Osteoblast (primary cell): ENCODE measurements around the gene EXTL1. TPM values are rescaled to one million over a fixed set of nuclear protein-coding genes. Genes with fewer than 3 reads are reported as not detected.

Source experiments
- DNase-seq: peaks from one replicate; pipeline ENCODE4 v3.0.0; 2011; ENCODE audit warnings: low spot score, mixed read lengths; ENCODE audit not compliant: insufficient read length; ENCODE audit errors: missing footprints
- H2AFZ ChIP-seq: 2 replicates; pipeline ENCODE4 v1.6.0; 2011; ENCODE audit warnings: mild to moderate bottlenecking, low read length
- H3K27ac ChIP-seq: 2 replicates; pipeline ENCODE4 v1.5.1; 2011; ENCODE audit warnings: mild to moderate bottlenecking, low read depth, low read length, moderate library complexity
- H3K27me3 ChIP-seq: 2 replicates; pipeline ENCODE4 v1.6.0; 2012; ENCODE audit warnings: mild to moderate bottlenecking, control low read depth, inconsistent platforms, low read length, moderate library complexity; ENCODE audit not compliant: insufficient read depth
- H3K36me3 ChIP-seq: 2 replicates; pipeline ENCODE4 v1.5.1; 2011; ENCODE audit warnings: mild to moderate bottlenecking, low read length, control low read depth, moderate library complexity; ENCODE audit not compliant: insufficient read depth
- H3K4me1 ChIP-seq: 2 replicates; pipeline ENCODE4 v1.5.1; 2011; ENCODE audit warnings: mild to moderate bottlenecking, low read length, control low read depth, moderate library complexity; ENCODE audit not compliant: insufficient read depth
- H3K4me2 ChIP-seq: 2 replicates; pipeline ENCODE4 v1.6.0; 2011; ENCODE audit warnings: mild to moderate bottlenecking, low read length; ENCODE audit not compliant: insufficient read depth
- H3K4me3 ChIP-seq: fragments of 200-600 bp; sonication (generic); 3 replicates; pipeline ENCODE4 v1.5.1; 2012; ENCODE audit warnings: mild to moderate bottlenecking, low read length, inconsistent platforms; ENCODE audit not compliant: insufficient read depth
- H3K79me2 ChIP-seq: 2 replicates; pipeline ENCODE4 v1.6.0; 2012; ENCODE audit warnings: mild to moderate bottlenecking, low read length, control low read depth, inconsistent platforms; ENCODE audit not compliant: insufficient read depth
- H3K9me3 ChIP-seq: 2 replicates; pipeline ENCODE4 v1.5.1; 2011; ENCODE audit warnings: low read depth, low read length, control low read depth
- H4K20me1 ChIP-seq: 2 replicates; pipeline ENCODE4 v1.6.0; 2012; ENCODE audit warnings: mild to moderate bottlenecking, low read length, control low read depth; ENCODE audit not compliant: insufficient read depth
- total RNA-seq: library from RNA; depleted of rRNA; stranded (reverse); fragments of >200 nt; gene quantifications from 2 replicates; pipeline ENCODE4 v1.2.3, GENCODE V29; 2012
- TF ChIP-seq, protein P1 (sequence below): IDR thresholded peaks from 2 replicates; pipeline ENCODE4 v1.5.1; 2011; ENCODE audit warnings: mild to moderate bottlenecking, low read depth, low read length, moderate library complexity; ENCODE audit errors: extremely low read depth

EXTL1 gene
- total RNA-seq, 1 donor, result 1.4 TPM

DNA sequence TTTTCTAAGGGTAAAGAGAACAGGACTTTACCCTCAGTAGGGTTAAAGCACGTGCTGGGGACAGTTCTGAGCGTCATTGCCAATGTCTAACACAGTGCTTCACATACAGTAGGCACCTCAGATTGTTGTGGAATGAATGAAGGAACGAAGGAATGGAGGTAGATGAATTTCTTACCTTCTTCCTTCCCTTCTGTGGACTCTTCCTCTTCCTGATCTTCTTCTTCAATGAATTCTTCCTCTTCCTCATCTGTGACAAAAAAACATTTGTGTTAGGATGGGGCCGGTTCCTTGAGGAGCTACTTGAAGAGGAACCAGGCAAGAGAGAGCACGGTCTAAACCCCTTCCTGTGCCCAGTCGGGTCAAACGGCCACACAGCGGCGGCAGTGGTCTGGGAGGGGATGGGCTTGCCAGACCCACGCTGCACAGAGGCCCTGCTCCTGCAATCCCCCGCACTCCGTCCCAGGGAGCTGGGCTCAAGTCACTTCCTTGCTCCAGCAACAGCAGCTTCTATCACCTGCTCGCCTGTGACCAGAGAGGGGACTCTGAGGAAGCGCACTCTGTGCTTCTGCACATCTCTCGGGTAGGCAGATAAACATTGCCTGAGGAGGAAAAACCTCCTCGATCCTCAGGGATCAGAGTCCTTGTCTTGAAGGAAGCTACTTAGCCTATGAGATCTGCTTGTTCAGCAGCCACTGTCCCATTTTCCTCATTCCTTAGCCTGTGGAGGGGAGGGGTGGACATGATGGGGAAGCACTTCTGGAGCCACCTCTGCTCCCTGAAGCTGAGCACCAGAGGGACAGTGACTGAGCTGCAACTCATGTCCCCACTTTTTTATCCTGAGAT, 32.4 kb downstream of the EXTL1 start:
- Histone ChIP-seq H3K4me1 (no peaks in the 10 kb centered on the region), H3K27ac (no peak overlapping the region), H4K20me1 (no peaks in the 10 kb centered on the region), H3K4me3 (no peak overlapping the region), H3K36me3 (no peaks in the 10 kb centered on the region), H2AFZ (no peak overlapping the region), H3K79me2 (no peaks in the 10 kb centered on the region), H3K4me2 (no peak overlapping the region), H3K9me3 (no peaks in the 10 kb centered on the region), H3K27me3 (peaks cover 50% of the 10 kb centered on the region)
- DNase-seq, result peak; percentile 77
- TF ChIP-seq, protein P1, sequence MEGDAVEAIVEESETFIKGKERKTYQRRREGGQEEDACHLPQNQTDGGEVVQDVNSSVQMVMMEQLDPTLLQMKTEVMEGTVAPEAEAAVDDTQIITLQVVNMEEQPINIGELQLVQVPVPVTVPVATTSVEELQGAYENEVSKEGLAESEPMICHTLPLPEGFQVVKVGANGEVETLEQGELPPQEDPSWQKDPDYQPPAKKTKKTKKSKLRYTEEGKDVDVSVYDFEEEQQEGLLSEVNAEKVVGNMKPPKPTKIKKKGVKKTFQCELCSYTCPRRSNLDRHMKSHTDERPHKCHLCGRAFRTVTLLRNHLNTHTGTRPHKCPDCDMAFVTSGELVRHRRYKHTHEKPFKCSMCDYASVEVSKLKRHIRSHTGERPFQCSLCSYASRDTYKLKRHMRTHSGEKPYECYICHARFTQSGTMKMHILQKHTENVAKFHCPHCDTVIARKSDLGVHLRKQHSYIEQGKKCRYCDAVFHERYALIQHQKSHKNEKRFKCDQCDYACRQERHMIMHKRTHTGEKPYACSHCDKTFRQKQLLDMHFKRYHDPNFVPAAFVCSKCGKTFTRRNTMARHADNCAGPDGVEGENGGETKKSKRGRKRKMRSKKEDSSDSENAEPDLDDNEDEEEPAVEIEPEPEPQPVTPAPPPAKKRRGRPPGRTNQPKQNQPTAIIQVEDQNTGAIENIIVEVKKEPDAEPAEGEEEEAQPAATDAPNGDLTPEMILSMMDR, result no peak

DNA sequence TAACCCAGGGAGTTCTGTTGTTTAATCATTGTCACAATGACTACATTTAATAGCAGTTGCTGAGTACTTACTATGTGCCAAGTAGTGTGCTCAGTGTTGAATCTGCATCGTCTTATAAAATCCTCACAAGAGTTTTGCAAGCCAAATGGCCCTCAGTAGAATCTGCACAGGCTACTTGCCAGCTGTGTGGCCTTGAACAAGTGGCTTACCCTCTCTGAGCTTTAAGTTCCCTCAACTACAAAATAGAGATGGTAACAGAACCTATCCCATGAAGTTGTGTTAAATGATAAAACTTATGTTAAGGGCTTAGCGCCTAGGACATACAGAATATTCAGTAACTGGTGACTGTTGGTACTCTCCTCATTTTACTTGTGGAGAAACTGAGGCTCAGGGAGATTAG, 33.5 kb downstream of the EXTL1 start:
- Histone ChIP-seq H3K9me3 (no peaks in the 10 kb centered on the region), H3K79me2 (no peaks in the 10 kb centered on the region), H3K27me3 (peaks cover 53% of the 10 kb centered on the region), H2AFZ (no peak overlapping the region), H3K27ac (no peak overlapping the region), H4K20me1 (no peaks in the 10 kb centered on the region), H3K36me3 (no peaks in the 10 kb centered on the region), H3K4me1 (no peaks in the 10 kb centered on the region), H3K4me3 (no peak overlapping the region), H3K4me2 (no peak overlapping the region)
- DNase-seq, result no peak
- TF ChIP-seq, protein P1, result no peak

DNA sequence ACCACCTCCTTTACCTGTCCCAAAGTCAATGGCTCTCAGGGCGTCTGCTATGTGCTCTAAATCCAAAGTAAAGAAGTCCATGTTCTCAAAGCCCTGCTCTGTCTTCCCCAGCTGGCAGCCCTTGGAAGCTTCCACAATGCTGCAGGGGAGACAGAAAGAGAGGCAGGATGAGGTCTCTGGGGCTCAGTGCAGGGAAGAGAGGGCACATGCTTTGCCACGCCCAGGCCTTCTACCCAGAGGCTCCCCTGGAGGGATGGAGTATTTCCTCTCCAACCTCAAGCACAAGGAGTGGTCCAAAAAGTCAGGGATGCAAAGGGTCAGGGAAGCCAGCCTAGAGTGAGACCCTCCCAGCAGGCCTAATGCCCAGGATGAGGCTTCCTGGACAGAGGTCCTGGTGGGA, 35.6 kb downstream of the EXTL1 start:
- no peak for DNase-seq
- no peak overlapping the region for H2AFZ ChIP-seq

DNA sequence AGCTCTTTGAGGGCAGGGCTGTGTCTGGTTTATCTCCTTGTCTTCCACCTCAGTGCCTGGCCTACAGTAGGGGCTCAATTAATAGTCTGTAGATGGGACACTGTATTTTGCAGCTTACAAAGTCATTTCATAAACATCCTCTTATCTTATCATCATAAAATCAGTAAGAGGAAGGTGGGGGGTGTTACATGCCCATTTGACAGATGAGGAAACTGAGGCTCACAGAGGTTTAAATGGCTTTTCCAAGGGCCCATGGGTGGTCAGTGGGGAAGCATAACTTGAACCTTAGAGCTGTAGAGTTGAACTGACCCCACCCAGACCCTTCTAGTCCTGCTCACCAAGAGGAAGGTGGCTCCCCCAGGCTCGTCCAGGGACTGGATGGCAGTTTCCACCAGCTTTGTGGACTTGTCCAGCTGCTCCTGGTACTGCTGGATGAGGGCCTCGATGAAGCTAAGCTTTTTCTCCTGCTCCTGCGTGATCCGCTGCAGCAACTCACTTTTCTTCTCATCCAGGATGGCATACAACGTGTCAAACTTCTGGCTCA, 36.5 kb downstream of the EXTL1 start:
- TF ChIP-seq, protein P1, result no peak
- Histone ChIP-seq H3K36me3 (no peaks in the 10 kb centered on the region), H3K27ac (no peak overlapping the region), H3K4me2 (no peak overlapping the region), H3K9me3 (no peaks in the 10 kb centered on the region), H2AFZ (no peak overlapping the region), H4K20me1 (no peaks in the 10 kb centered on the region), H3K4me1 (no peaks in the 10 kb centered on the region), H3K4me3 (no peak overlapping the region), H3K79me2 (no peaks in the 10 kb centered on the region), H3K27me3 (peaks cover 50% of the 10 kb centered on the region)
- DNase-seq, result no peak

More for the DNA sequence above, 35.6 kb downstream of the EXTL1 start:
- Histone ChIP-seq H3K4me1 (no peaks in the 10 kb centered on the region), H3K36me3 (no peaks in the 10 kb centered on the region), H3K9me3 (no peaks in the 10 kb centered on the region), H4K20me1 (no peaks in the 10 kb centered on the region), H3K4me2 (no peak overlapping the region), H3K27ac (no peak overlapping the region), H3K79me2 (no peaks in the 10 kb centered on the region), H3K27me3 (peaks cover 46% of the 10 kb centered on the region), H3K4me3 (no peak overlapping the region)
- TF ChIP-seq, protein P1, result no peak
